HUDEP-2 (cell line): ENCODE measurements around the gene HERPUD1.
"Not testable (repeated sequence)": the region's sequence is repeated elsewhere in the genome, so short reads cannot be mapped to it uniquely, and the experiment has no call there.

ENCODE experiments used
- DNase-seq, 76 experiments: peaks; one replicate each; lab custom pipeline; 2025; ENCODE audit not compliant: unreplicated experiment in 76 of 76; lab: John Stamatoyannopoulos, UW

HERPUD1 gene

DNA sequence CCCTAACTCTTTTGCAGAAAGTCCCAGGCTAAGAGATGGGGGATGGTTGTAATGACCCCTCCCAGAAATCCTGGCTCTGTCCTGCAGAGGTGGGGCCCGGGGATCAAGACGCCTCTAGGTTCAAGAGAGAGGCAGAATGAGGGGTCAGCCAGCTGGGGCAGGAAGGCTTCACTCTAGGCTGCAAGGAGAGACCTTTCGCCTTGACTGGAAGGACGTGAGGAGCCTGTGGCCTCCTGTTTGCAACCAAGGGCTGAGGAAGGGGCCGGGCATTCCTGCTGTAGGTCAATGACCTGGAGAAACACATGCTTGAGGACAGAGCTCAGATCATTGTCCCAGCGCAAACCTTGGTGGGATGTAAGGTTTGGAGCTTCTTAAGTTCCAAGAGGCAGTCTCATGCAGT, 21.1 kb downstream of the HERPUD1 start:
- DNase-seq: no peak

DNA sequence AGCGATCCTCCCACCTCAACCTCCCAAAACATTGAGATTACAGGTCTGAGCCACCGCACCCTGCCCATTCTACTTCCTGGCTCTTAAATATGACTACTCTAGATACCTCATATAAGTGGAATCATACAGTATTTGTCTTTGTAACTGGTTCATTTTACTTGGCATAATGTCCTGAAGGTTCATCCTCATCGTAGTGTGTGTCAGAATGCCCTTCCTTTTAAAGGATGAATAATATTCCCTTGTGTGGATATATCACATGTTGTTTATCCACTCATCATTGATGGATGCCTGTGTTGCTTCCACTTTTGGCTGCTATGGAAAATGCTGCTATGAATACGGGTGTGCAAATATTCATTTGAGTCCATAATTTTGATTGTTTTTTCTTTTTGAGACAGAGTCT, 24.1 kb downstream of the HERPUD1 start:
- DNase-seq: no peak

DNA sequence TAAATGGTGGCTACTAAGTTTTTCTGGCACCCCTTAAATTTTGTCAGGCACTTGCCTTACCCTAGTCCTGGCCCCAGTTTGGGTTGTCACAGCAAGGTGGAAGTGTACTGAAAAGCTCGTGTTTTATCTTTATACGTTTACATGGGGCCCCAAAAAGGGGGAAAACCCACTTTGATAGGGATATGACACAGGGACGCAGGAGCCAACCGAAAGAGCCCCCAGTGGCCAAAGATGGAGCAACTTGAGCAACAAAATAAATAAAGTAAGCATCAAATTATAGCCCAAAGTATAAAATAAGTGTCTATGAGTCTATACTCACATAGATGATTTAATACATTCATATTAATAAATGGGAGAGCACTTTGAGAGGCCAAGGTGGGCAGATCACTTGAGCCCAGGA, 24.8 kb downstream of the HERPUD1 start:
- no peak for DNase-seq

DNA sequence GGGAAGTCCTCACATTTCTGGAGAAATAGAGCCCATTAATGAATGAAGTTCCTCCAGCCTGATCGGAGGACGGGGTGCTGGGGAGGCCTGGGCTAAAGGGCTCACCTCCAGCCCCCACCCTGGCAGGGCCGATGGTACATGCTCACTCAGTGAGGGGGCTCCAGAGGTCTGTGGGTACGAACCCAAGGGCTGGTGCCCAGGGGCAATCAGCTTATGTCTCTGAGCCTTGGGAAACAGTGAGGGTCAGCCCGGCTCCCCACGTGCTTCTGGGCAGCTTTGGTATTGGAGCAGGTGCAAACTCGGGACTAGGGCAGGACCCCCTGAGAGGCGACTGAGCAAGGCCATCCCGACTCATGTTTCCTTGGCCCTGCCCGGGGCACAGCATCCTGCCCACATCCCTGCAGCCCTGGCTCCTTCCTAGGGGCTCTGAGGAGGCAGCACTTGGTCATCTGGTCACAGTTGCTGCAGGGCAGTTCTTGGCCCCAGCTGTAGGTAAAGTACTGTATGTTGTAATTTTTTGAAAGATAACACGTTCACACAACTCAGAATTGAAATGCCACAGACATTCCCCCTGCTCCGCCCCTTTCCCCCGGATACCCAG, 28.8 kb downstream of the HERPUD1 start:
- DNase-seq: no peak

DNA sequence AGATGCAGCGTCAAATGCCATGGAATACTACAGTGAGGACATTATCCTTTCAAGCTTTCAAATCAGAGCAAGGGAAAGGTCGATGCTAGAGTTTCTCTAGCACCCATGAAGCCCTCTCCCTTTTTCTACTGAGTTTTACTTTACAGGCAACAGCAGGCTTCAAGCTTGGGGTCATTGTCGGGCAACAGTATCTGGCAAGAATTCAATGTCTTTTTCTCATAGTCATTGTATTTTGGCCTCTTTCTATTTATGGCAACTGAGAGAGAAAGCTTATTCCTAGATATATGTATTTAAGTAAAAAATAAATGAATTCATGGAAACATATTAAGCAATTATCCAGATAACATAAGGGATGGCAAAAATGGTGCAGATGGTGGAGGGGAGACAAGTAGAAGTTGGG, 29.4 kb downstream of the HERPUD1 start:
- no peak for DNase-seq

DNA sequence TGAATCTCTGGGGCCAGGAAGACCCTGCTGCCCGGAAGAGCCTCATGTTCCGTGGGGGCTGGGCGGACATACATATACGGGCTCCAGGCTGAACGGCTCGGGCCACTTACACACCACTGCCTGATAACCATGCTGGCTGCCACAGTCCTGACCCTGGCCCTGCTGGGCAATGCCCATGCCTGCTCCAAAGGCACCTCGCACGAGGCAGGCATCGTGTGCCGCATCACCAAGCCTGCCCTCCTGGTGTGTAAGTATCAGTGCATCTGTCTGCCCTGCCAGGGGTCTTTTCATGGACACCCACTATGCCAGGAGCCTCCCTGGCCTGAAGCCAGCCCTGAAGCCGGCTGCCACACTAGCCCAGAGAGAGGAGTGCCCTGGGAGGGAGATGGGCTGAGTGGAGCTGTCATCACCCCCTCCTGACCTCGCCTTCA, 29.9 kb downstream of the HERPUD1 start, which contains the start of gene CETP:
Gene CETP, plus strand, starts transcription at position 100 of the 431 bp plus-strand sequence. Its CDS starts 30 bp downstream, at position 130.
- no peak for DNase-seq

DNA sequence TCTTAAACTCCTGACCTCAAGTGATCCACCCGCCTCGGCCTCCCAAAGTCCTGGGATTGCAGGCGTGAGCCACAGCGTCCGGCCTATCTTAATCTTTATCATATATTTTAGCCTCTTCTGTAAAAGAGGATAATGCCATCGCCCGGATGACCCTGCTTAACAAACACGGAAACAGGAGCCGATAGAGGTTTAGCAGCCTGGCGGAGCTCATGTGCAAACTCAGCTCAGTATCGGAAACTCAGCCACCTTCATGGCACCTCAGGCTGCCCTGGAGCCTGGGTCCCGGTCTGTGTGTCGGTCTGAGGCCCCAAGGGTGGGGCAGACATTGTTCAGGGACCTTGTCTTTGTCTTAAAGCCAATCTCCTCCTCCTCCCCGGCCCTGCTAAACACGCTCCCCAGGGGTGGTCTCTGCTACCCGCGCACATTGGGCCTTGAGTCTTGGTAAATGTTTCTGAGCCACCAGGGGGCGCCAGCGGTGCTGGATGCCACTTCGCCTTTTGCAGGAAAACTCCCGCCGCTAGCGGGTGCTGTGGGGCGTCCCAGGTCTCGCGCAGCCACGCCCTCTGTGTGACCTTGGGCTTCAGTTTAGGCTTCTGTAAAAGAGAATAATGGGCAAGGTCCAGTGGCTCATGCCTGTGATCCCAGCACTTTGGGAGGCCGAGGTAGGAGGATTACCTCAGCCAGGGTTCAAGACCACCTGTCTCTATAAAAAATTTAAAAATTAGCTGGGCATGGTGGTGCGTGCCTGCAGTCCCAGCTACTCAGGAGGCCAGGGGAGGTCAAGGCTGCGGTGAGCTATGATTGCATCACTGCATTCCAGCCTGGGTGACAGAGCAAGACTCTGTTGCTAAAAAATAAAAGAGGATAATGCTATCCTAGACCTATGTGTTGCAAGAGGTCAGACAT, 32.6 kb downstream of the HERPUD1 start:
- peak in 74 of 76 experiments; percentile 15 to 91 (median 78) for DNase-seq

DNA sequence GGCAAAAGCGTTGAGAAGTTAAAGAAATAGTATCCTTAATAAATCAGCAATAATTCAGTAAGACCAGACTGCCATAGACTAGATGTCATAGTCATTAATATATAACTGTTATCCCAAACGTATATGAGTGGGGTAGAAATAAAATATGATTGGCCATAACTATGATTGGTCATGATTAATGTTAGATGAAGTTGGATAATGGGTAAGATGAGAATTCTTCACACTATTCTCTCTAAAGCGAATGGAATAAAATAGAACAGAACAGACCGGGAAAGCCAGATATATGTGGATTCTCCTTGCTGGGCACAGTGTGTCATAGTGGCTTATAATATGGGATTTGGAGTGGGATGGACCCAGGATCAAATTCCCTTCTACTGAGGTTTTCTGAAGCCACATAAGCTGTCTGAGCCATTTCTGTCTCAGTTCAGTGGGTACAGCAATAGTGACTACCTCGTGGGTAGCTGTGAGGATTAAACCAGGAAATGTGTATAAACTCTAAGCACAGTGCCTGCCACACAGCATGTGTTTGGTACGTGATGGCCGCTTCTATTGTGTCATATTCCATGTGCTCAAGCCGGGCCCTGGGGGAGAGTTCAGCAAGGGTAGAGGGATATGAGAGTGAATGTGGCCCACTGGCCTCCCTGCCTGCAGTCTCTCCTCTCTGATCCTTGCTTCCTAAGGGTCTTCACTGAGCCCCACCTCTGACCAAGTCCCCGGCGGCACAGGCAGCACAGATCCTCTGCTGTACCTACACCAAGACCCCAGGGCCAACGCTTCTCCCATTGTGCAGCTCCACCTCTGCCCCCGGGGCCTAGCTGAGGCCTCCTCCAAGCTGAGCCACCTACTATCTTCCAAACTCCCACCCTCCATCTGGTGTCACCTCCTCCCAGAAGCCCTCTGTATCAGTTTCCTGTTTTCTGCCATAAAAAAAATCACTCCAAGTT, 33.5 kb downstream of the HERPUD1 start:
- no peak for DNase-seq

DNA sequence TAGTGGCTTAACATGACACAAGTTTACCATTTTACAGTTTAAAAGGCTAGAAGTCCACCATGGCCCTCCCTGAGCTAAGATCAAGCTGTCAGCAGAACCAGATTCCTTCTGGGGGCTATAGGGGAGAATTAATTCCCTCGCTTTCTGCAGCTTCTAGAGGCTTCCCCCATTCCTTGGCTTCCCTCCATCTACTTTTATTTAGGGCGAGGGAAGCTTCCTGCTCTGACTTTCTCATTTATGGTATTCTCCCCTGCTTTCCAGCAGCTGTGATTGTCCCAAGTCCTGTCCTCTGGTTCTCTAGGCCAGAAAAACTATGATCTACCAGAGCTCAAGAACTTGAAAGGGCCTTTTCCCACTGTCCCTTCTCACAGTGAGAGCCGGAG, 34.1 kb downstream of the HERPUD1 start:
- no peak for DNase-seq

DNA sequence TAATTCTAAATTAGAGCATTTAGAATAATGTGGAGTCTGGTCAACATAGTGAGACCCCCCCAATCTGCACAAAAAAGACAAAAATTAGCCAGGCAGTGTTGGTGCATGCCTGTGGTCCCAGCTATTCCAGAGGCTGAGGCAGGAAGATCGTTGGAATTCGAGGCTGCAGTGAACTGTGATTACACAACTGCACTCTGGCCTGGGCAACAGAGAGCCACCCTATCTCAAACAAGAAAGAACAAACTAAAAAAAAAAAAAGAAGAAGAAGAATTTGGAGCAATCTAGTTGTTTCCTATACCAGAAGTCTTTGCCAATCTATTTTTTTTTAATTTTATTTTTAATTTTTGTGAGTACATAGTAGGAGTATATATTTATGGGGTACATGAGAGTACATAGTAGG, 35.8 kb downstream of the HERPUD1 start:
- DNase-seq: no peak

DNA sequence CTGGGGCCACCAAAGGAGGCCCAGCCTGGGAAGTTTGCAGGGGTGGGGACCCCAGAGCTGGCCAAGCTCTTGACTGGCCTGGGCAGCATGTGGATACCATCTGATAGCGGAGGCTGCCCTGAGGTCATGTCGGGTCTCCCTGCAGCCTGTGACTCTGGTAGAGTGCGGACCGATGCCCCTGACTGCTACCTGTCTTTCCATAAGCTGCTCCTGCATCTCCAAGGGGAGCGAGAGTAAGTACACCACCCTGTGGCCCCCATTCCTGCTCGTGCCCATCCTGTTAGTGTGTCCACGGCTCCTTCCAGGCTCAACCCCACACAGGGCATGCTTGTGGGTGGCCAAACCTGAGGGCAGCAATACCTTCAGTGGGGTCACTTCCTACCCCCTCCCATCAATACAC, 37.8 kb downstream of the HERPUD1 start:
- no peak for DNase-seq

DNA sequence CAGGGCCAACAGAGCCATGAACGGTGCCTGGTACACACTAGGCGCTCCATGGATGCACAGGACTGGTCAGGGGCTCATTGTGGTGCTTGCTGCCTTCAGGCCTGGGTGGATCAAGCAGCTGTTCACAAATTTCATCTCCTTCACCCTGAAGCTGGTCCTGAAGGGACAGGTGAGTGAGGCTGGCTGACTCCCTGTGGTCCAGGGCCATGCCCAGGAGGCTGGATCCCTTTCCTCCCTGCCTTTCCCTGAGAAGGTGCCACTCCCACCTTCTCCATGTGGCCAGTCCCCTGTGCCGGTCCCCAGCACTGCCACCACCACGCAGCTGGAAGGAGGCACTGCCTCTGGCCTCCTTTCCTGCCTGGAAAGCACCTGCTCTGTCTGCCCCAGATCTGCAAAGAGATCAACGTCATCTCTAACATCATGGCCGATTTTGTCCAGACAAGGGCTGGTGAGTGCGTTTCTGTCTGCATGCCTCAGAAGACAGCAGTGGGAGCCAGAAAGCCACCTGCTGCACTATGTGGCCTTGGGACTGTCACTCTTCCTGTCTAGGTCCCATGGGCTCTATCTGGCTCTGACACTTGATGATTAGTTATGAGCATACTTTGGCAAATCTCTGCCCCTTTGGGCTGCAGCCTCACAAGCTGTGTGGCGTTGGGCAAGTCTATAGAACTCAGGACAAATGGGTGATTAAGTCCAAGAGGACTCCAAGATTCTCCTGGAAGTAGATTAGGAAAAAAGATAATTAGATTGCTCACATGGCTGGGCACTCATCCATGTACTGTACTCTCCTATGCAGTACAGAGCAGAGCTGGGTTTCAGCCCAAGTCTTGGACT, 39.2 kb downstream of the HERPUD1 start:
- DNase-seq: no peak

DNA sequence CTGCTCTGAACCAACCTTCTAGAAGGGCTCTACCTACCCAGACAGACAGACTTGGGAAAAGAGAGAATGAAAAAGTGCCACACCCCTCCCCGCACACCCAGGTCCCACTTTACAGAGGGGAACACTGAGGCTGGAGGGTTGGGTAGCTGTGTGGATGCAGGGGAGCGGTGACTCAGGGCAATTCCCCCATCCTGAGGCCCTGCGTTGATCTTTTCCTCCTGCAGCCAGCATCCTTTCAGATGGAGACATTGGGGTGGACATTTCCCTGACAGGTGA, 39.8 kb downstream of the HERPUD1 start:
- DNase-seq: no peak

DNA sequence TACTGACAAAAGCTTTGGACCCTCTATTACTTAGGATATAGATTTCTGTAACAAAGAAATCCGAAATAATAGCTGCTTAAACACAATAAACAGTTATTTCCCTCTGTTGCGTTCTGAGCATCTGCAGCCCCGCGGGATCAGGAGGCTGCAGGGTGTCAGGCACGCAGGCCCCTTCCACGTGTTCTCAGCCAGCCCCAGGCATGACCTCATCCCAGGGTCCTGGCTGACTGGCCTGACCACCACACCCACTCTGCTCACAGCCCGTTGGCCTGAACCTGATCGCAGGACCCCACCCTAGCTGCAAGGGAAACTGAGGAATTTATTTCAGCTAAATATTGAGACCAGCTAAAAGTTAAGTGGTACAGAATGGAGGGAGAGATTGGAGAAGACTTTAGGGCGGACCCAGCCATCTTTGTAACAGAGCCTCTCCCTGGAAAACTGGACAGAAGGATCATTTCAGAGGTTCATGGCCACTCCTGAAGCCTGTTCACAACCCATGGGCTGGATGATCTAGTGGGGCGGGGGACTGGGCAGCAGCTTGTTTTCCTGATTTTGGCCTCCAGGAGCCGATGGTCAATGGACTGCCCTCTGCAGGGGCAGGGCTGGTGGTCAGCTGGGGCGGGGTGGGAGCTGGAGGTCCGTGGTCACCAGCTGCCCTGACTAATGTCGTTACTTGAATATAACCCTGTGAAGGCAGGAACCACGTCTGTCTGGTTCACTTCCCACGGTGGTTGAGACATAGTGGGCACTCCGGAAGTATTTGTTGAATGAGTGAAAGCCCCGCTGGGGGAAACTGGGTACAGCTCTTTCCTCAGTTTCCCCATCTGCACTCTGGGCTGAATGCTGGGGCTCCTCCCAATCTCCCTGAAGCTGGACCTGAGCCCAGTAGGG, 40.7 kb downstream of the HERPUD1 start:
- no peak for DNase-seq

DNA sequence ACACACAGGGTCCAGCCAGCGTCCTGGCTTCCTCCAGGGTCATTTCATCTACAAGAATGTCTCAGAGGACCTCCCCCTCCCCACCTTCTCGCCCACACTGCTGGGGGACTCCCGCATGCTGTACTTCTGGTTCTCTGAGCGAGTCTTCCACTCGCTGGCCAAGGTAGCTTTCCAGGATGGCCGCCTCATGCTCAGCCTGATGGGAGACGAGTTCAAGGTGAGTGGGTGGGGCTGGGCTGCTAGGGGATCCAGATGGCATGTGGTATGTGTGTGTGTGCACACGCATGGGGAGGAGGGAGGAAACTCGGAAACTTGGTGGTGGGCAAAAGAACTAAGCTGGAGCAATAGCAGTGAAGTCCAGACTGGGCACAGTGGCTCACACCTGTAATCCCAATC, 41.4 kb downstream of the HERPUD1 start:
- DNase-seq: no peak

DNA sequence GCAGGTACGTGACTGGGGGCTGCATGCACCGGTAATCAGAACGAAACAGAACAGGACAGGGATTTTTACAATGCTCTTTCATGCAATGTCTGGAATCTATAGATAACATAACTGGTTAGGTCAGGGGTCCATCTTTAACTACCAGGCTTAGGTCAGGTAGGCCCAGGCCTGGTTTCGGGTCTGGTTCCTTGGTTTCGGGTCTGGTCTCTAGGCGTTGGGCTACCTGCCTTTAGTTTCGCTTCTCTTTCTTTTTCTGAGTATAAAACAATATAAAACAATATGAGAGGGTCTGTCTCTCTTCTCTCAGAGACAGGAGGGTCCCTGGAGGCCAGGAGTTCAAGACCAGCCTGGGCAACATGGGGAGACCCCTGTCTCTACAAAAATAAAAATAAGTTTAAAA, 42.0 kb downstream of the HERPUD1 start:
- DNase-seq: not testable (repeated sequence)

DNA sequence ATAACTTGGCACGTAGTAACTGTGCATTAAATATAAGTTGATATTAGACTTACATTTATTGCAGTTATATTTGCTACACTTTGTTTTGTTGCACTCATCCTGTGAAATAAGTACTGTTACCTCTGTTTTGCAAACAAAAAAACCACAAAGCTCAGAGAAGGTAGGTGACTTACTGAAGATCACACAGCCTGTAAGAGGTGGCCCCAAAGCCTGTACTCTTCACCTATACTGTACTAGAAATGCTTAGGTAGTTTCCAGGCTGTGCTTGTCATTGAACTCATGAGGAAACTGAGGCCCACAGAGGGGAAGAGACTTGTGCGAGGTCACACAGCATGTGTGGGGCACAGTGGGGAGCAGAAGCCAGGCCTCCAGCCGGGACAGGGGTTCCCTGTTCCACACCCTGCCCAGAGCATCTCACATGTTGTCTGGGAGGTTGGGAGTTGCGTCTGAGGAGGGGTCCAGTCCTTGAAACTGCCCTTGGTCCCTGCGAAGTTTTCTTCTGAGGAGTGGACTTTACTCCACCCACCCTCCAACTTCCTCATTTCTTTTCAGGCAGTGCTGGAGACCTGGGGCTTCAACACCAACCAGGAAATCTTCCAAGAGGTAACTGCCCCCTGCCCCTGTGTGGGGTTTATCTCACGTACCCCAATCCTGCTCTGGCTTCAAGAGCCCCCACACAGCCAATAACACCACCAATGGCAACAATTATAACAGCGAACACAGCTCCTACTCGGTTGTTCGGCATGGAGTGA, 42.8 kb downstream of the HERPUD1 start:
- DNase-seq: no peak

DNA sequence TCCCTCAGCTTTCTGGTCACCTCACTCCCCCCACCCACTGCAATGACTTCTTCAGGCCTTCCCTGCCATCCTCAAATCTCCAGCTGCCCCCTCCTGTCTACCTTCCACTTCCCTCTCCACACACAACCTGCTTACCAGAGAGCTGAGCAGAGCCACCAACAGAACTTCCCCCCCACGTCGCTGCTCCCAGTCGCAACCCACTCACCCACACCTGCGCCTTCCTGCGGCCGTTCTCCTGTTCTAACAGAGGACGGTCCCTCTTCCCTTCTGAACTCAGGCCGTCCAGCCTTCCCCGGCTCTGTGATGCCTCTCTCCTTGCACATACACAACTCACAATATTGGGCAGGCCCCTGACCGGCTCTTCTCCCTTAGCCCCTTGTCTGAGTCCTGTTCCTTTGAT, 43.8 kb downstream of the HERPUD1 start:
- DNase-seq: no peak

DNA sequence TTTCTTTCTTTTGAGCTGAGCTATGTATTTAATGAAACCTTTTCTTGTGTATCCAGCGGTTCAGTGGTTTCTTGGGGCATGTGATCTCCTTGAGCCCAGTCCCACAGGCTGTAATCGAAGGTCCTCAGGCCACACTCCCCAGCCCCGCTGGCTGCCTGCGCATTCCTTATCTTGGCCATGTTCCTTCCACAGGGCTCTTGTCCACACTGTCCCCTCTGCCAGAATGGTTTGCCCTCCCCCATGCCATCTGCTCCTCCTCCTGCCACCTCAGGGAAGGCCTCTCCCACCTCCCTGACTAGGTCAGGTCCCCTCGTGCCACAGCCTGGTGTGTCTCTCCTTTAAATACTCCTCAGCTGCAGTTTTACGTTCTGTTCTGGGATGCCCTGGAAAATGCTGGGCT, 45.3 kb downstream of the HERPUD1 start:
- peak in 11 of 76 experiments; percentile 3 to 76 (median 31) for DNase-seq
